Caco-2 (cell line): ENCODE measurements around the gene NSG1. TPM values are rescaled to one million over a fixed set of nuclear protein-coding genes. Genes with fewer than 3 reads are reported as not detected.

ENCODE experiments used
- BruUV-seq: library from RNA; stranded (reverse); fragments of 400-500 nt; replicated peaks from 2 replicates; lab custom pipeline; 2021; lab: Mats Ljungman, UMichigan
- CTCF ChIA-PET: fragments of 300-600 bp; sonication (Branson Sonifier 250); formaldehyde crosslinking; loops from one replicate; lab custom pipeline; 2022; ENCODE audit warnings: antibody characterized with exemption; lab: Charles Lee
- POLR2A ChIA-PET: fragments of 300-600 bp; sonication (Branson Sonifier 250); formaldehyde crosslinking; loops from one replicate; lab custom pipeline; 2022; ENCODE audit warnings: antibody characterized with exemption; lab: Charles Lee
- DNase-seq, 2 experiments: peaks; one replicate each; pipeline versions ENCODE4 v3.0.0 to v3.0.0-alpha.2; 2020 to 2022
- H3K27me3 ChIP-seq: replicated peaks from 2 replicates; pipeline ENCODE4 v1.6.0; 2011; ENCODE audit warnings: low read length; ENCODE audit not compliant: control insufficient read depth, insufficient read depth
- H3K36me3 ChIP-seq: 2 replicates; pipeline ENCODE4 v1.5.1; 2011; ENCODE audit warnings: low read length; ENCODE audit not compliant: control insufficient read depth, insufficient read depth
- H3K4me1 ChIP-seq: fragments of 250-450 bp; sonication (Bioruptor Pico); 2 replicates; pipeline ENCODE4 v1.5.1; 2020; ENCODE audit warnings: mild to moderate bottlenecking
- H3K4me3 ChIP-seq: 2 replicates; pipeline ENCODE4 v1.5.1; 2011; ENCODE audit warnings: low read depth, mild to moderate bottlenecking, control low read depth, low read length
- H3K9me3 ChIP-seq: fragments of 250-450 bp; sonication (Bioruptor Pico); 2 replicates; pipeline ENCODE4 v1.5.1; 2020; ENCODE audit warnings: mild to moderate bottlenecking, moderate library complexity
- H3K27ac Mint-ChIP-seq: one replicate; pipeline ENCODE4 v1.8.0; 2022; ENCODE audit warnings: mixed read lengths; ENCODE audit not compliant: unreplicated experiment
- H3K27me3 Mint-ChIP-seq: one replicate; pipeline ENCODE4 v1.8.0; 2022; ENCODE audit warnings: mixed read lengths; ENCODE audit not compliant: insufficient read depth, unreplicated experiment
- H3K36me3 Mint-ChIP-seq: one replicate; pipeline ENCODE4 v1.8.0; 2022; ENCODE audit warnings: mild to moderate bottlenecking, mixed read lengths; ENCODE audit not compliant: insufficient read depth, unreplicated experiment
- H3K4me1 Mint-ChIP-seq: one replicate; pipeline ENCODE4 v1.8.0; 2022; ENCODE audit warnings: low read depth, mixed read lengths; ENCODE audit not compliant: unreplicated experiment
- H3K4me3 Mint-ChIP-seq: one replicate; pipeline ENCODE4 v1.8.0; 2022; ENCODE audit warnings: mild to moderate bottlenecking, moderate library complexity, mixed read lengths; ENCODE audit not compliant: unreplicated experiment
- H3K9me3 Mint-ChIP-seq: one replicate; pipeline ENCODE4 v1.8.0; 2022; ENCODE audit warnings: mixed read lengths; ENCODE audit not compliant: unreplicated experiment
- CTCF ChIP-seq, 2 experiments: fragments of 200-600 bp in 1 of 2; IDR thresholded peaks; 1 replicate in 1 of 2; 2 replicates in 1 of 2; pipeline versions ENCODE4 v1.5.1 to v1.8.0; 2011 to 2022; ENCODE audit warnings: antibody characterized with exemption in 1 of 2, control low read depth in 1 of 2, inconsistent platforms in 1 of 2, low read depth in 1 of 2, low read length in 1 of 2, mild to moderate bottlenecking in 1 of 2, moderate library complexity in 1 of 2; ENCODE audit not compliant: insufficient read depth in 1 of 2, severe bottlenecking in 1 of 2, unreplicated experiment in 1 of 2
- intact Hi-C: fragments of 100-400 bp; cut with micrococcal nuclease; formaldehyde crosslinking; loops from one replicate; pipeline ENCODE4 v1.10.0; 2022; ENCODE audit not compliant: unreplicated experiment
- total RNA-seq: library from RNA; stranded (reverse); gene quantifications from 2 replicates; pipeline ENCODE4 v1.2.3, GENCODE V29; 2022

Gene NSG1
- total RNA-seq, 1 experiment from 2014 or later: 7.2 TPM

- no peak for DNase-seq
- no TSS peak for BruUV-seq
- intact Hi-C loops: no loop called here
- no peaks in the 10 kb centered on the region for H3K27me3 ChIP-seq
- Mint-ChIP-seq H3K27me3 (no peaks in the 10 kb centered on the region), H3K27ac (no peak overlapping the region), H3K4me1 (peaks cover 9% of the 10 kb centered on the region), H3K36me3 (peaks cover 5% of the 10 kb centered on the region), H3K9me3 (no peaks in the 10 kb centered on the region), H3K4me3 (no peak overlapping the region)
- H3K9me3 ChIP-seq: no peaks in the 10 kb centered on the region
- ChIA-PET CTCF (no interaction called here), POLR2A (no interaction called here)
- no peak overlapping the region for H3K4me3 ChIP-seq
- H3K36me3 ChIP-seq: no peaks in the 10 kb centered on the region
- TF ChIP-seq CTCF (IDR thresholded peaks at IDR 0.05; ENCODE audit: insufficient read depth in 1 of 2, low read depth in 1 of 2, low read length in 1 of 2, severe bottlenecking in 1 of 2, unreplicated experiment in 1 of 2): no peak
- no peaks in the 10 kb centered on the region for H3K4me1 ChIP-seq
These were observed 71.1 kb downstream of the NSG1 start for GRCh38 chr4:4457803-4458553.

- Mint-ChIP-seq H3K36me3 (peaks cover 5% of the 10 kb centered on the region), H3K27ac (no peak overlapping the region), H3K9me3 (no peaks in the 10 kb centered on the region), H3K4me1 (peaks cover 9% of the 10 kb centered on the region), H3K4me3 (no peak overlapping the region), H3K27me3 (no peaks in the 10 kb centered on the region)
- POLR2A ChIA-PET: no interaction called here
- intact Hi-C loops: no loop called here
- Histone ChIP-seq H3K4me1 (no peaks in the 10 kb centered on the region), H3K4me3 (no peak overlapping the region), H3K27me3 (no peaks in the 10 kb centered on the region), H3K9me3 (no peaks in the 10 kb centered on the region), H3K36me3 (no peaks in the 10 kb centered on the region)
- TF ChIP-seq CTCF (IDR thresholded peaks at IDR 0.05; ENCODE audit: insufficient read depth in 1 of 2, low read depth in 1 of 2, low read length in 1 of 2, severe bottlenecking in 1 of 2, unreplicated experiment in 1 of 2): no peak
- CTCF ChIA-PET: no interaction called here
- no TSS peak for BruUV-seq
- no peak for DNase-seq
These were observed 72.3 kb downstream of the NSG1 start for GRCh38 chr4:4459181-4459580.

- no peak for DNase-seq
- Mint-ChIP-seq H3K4me3 (no peak overlapping the region), H3K9me3 (peaks cover 4% of the 10 kb centered on the region), H3K4me1 (peaks cover 9% of the 10 kb centered on the region), H3K27ac (no peak overlapping the region), H3K27me3 (no peaks in the 10 kb centered on the region), H3K36me3 (peaks cover 17% of the 10 kb centered on the region)
- Histone ChIP-seq H3K27me3 (no peaks in the 10 kb centered on the region), H3K4me3 (no peak overlapping the region), H3K4me1 (no peaks in the 10 kb centered on the region), H3K36me3 (no peaks in the 10 kb centered on the region; the same call in 1 of the 2 replicates), H3K9me3 (no peaks in the 10 kb centered on the region)
- CTCF ChIA-PET: no interaction called here
- no peak for TF ChIP-seq CTCF (IDR thresholded peaks at IDR 0.05; ENCODE audit: insufficient read depth in 1 of 2, low read depth in 1 of 2, low read length in 1 of 2, severe bottlenecking in 1 of 2, unreplicated experiment in 1 of 2)
- no TSS peak for BruUV-seq
- intact Hi-C loops: no loop called here
- POLR2A ChIA-PET: no interaction called here
These were observed 73.9 kb downstream of the NSG1 start for GRCh38 chr4:4460759-4461158.
